ENCODE measurements around the gene RTN3.

The RTN3 gene

GRCh38 chr11:63749624-63750023 is 68.3 kb downstream of the RTN3 start:
- Mint-ChIP-seq H3K36me3 (peaks cover 43% of the 10 kb centered on the region), H3K9me3 (no peaks in the 10 kb centered on the region), H3K4me3 (no peak overlapping the region), H3K27ac (no peak overlapping the region), H3K4me1 (no peaks in the 10 kb centered on the region)
- ATAC-seq: no peak
- DNase-seq (ENCODE audit: low spot score in 2 of 2): no peak

- Mint-ChIP-seq H3K9me3 (no peaks in the 10 kb centered on the region), H3K4me3 (no peak overlapping the region), H3K4me1 (no peaks in the 10 kb centered on the region), H3K36me3 (peaks cover 68% of the 10 kb centered on the region), H3K27ac (no peak overlapping the region)
- ATAC-seq: no peak
- DNase-seq (ENCODE audit: low spot score in 2 of 2): no peak
Observed at GRCh38 chr11:63756919-63757761, 75.8 kb downstream of the RTN3 start.

GRCh38 chr11:63760487-63761079 is 79.3 kb downstream of the RTN3 start:
- no peak for ATAC-seq
- Mint-ChIP-seq H3K4me3 (no peak overlapping the region), H3K4me1 (no peaks in the 10 kb centered on the region), H3K36me3 (peaks cover 43% of the 10 kb centered on the region), H3K27ac (no peak overlapping the region), H3K9me3 (no peaks in the 10 kb centered on the region)
- no peak for DNase-seq (ENCODE audit: low spot score in 2 of 2)

GRCh38 chr11:63761188-63761587 is 79.9 kb downstream of the RTN3 start:
- H3K4me1 Mint-ChIP-seq: peaks cover 3% of the 10 kb centered on the region
- no peaks in the 10 kb centered on the region for H3K9me3 Mint-ChIP-seq
- no peak overlapping the region for H3K4me3 Mint-ChIP-seq
- DNase-seq (ENCODE audit: low spot score in 2 of 2): no peak
- no peak overlapping the region for H3K27ac Mint-ChIP-seq
- H3K36me3 Mint-ChIP-seq: peaks cover 41% of the 10 kb centered on the region
- ATAC-seq: no peak

GRCh38 chr11:63761931-63762653 is 80.8 kb downstream of the RTN3 start:
- no peak for ATAC-seq

GRCh38 chr11:63762654-63763495 is 81.6 kb downstream of the RTN3 start:
- Mint-ChIP-seq H3K9me3 (no peaks in the 10 kb centered on the region), H3K27ac (no peak overlapping the region), H3K36me3 (peaks cover 30% of the 10 kb centered on the region), H3K4me3 (no peak overlapping the region), H3K4me1 (peaks cover 20% of the 10 kb centered on the region)
- DNase-seq (ENCODE audit: low spot score in 2 of 2) (no peak), ATAC-seq (no peak)

More at GRCh38 chr11:63761931-63762653, 80.8 kb downstream of the RTN3 start:
- H3K36me3 Mint-ChIP-seq: peaks cover 31% of the 10 kb centered on the region
- no peak overlapping the region for H3K4me3 Mint-ChIP-seq
- DNase-seq (ENCODE audit: low spot score in 2 of 2): no peak
- H3K9me3 Mint-ChIP-seq: no peaks in the 10 kb centered on the region
- H3K4me1 Mint-ChIP-seq: peaks cover 12% of the 10 kb centered on the region
- H3K27ac Mint-ChIP-seq: no peak overlapping the region

- Mint-ChIP-seq H3K4me3 (no peak overlapping the region), H3K4me1 (peaks cover 21% of the 10 kb centered on the region), H3K36me3 (peaks cover 22% of the 10 kb centered on the region), H3K27ac (no peak overlapping the region), H3K9me3 (no peaks in the 10 kb centered on the region)
- DNase-seq (ENCODE audit: low spot score in 2 of 2) (no peak), ATAC-seq (no peak)
Observed at GRCh38 chr11:63763496-63764339, 82.4 kb downstream of the RTN3 start.

GRCh38 chr11:63764340-63764678 is 83.0 kb downstream of the RTN3 start:
- ATAC-seq: no peak
- no peak overlapping the region for H3K4me3 Mint-ChIP-seq
- peaks cover 19% of the 10 kb centered on the region for H3K36me3 Mint-ChIP-seq
- H3K4me1 Mint-ChIP-seq: peaks cover 21% of the 10 kb centered on the region
- no peak for DNase-seq (ENCODE audit: low spot score in 2 of 2)
- no peaks in the 10 kb centered on the region for H3K9me3 Mint-ChIP-seq
- H3K27ac Mint-ChIP-seq: no peak overlapping the region

GRCh38 chr11:63764679-63765647 is 83.7 kb downstream of the RTN3 start:
- no peak for ATAC-seq
- H3K9me3 Mint-ChIP-seq: no peaks in the 10 kb centered on the region
- H3K4me3 Mint-ChIP-seq: no peak overlapping the region
- DNase-seq (ENCODE audit: low spot score in 2 of 2): no peak
- peaks cover 21% of the 10 kb centered on the region for H3K4me1 Mint-ChIP-seq
- H3K36me3 Mint-ChIP-seq: peaks cover 12% of the 10 kb centered on the region
- H3K27ac Mint-ChIP-seq: no peak overlapping the region

GRCh38 chr11:63765688-63766241 is 84.5 kb downstream of the RTN3 start:
- H3K4me1 Mint-ChIP-seq: peaks cover 21% of the 10 kb centered on the region

GRCh38 chr11:63766531-63767235 is 85.4 kb downstream of the RTN3 start:
- Mint-ChIP-seq H3K36me3 (peaks cover 7% of the 10 kb centered on the region), H3K27ac (no peak overlapping the region), H3K9me3 (no peaks in the 10 kb centered on the region), H3K4me3 (peak overlapping the region; percentile 92), H3K4me1 (peaks cover 21% of the 10 kb centered on the region)
- no peak for DNase-seq (ENCODE audit: low spot score in 2 of 2)
- no peak for ATAC-seq

More at GRCh38 chr11:63765688-63766241, 84.5 kb downstream of the RTN3 start:
- ATAC-seq: no peak
- H3K4me3 Mint-ChIP-seq: no peak overlapping the region
- DNase-seq (ENCODE audit: low spot score in 2 of 2): no peak
- no peaks in the 10 kb centered on the region for H3K9me3 Mint-ChIP-seq
- H3K27ac Mint-ChIP-seq: no peak overlapping the region
- peaks cover 7% of the 10 kb centered on the region for H3K36me3 Mint-ChIP-seq

- Mint-ChIP-seq H3K9me3 (no peaks in the 10 kb centered on the region), H3K4me1 (peaks cover 21% of the 10 kb centered on the region), H3K36me3 (peaks cover 7% of the 10 kb centered on the region), H3K27ac (peak overlapping the region; percentile 93), H3K4me3 (peak overlapping the region; percentile 92)
- no peak for DNase-seq (ENCODE audit: low spot score in 2 of 2)
- ATAC-seq: peak; percentile 27
Observed at GRCh38 chr11:63767267-63767564, 85.9 kb downstream of the RTN3 start.
